Endothelial cell of umbilical vein (primary cell): ENCODE data around the gene SMNDC1.

Experiments used
- JUN ChIP-seq: IDR thresholded peaks from 2 replicates; pipeline ENCODE4 v1.6.1; 2011; ENCODE audit warnings: borderline replicate concordance, low read depth; ENCODE audit not compliant: insufficient read length, insufficient read depth
- POLR2A ChIP-seq: IDR thresholded peaks from 2 replicates; pipeline ENCODE4 v1.6.1; 2012; ENCODE audit warnings: low read depth, mild to moderate bottlenecking, control low read depth, low read length
- TF ChIP-seq, protein P1 (sequence below): IDR thresholded peaks from 2 replicates; pipeline ENCODE4 v1.6.1; 2011; ENCODE audit not compliant: insufficient read depth, insufficient read length
- TF ChIP-seq, protein P2 (sequence below), 2 donors: IDR thresholded peaks; 1 replicate in 1 of 2; 2 replicates in 1 of 2; pipeline ENCODE4 v1.5.1; 2011; ENCODE audit warnings: low read length in 2 of 2, mild to moderate bottlenecking in 2 of 2, moderate library complexity in 2 of 2, control low read depth in 1 of 2, inconsistent platforms in 1 of 2, low read depth in 1 of 2; ENCODE audit not compliant: insufficient read depth in 1 of 2; ENCODE audit errors: extremely low read depth in 1 of 2

DNA sequence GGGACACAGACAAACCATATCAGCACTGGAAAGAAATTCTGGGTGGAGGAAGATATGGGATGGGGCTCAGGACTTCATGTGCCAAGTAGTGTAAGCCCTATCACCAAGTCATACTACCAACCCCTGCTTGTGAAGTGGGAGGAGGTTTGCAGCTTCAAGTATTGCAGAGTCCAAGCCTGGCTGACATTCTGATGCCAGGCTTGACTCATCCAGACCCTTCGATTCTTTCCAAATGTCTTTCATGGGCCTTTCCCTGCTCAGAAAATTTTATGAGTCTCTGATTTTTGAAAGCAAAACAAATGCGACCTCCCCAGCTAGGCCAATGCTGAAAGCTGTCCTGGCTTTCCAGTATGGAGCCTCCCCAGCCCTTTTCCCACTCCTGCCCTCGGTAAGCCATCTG is 45.1 kb upstream of the SMNDC1 start:
- TF ChIP-seq, protein P1, sequence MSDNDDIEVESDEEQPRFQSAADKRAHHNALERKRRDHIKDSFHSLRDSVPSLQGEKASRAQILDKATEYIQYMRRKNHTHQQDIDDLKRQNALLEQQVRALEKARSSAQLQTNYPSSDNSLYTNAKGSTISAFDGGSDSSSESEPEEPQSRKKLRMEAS: no peak
- TF ChIP-seq JUN: no peak
- TF ChIP-seq, protein P2, sequence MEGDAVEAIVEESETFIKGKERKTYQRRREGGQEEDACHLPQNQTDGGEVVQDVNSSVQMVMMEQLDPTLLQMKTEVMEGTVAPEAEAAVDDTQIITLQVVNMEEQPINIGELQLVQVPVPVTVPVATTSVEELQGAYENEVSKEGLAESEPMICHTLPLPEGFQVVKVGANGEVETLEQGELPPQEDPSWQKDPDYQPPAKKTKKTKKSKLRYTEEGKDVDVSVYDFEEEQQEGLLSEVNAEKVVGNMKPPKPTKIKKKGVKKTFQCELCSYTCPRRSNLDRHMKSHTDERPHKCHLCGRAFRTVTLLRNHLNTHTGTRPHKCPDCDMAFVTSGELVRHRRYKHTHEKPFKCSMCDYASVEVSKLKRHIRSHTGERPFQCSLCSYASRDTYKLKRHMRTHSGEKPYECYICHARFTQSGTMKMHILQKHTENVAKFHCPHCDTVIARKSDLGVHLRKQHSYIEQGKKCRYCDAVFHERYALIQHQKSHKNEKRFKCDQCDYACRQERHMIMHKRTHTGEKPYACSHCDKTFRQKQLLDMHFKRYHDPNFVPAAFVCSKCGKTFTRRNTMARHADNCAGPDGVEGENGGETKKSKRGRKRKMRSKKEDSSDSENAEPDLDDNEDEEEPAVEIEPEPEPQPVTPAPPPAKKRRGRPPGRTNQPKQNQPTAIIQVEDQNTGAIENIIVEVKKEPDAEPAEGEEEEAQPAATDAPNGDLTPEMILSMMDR (IDR thresholded peaks at IDR 0.05; ENCODE audit: extremely low read depth in 1 of 2, insufficient read depth in 1 of 2, low read depth in 1 of 2, low read length in 2 of 2): no peak
- TF ChIP-seq POLR2A: no peak
